Measurements from ENCODE around the gene CFP.
"Not testable (repeated sequence)": the region's sequence is repeated elsewhere in the genome, so short reads cannot be mapped to it uniquely, and the experiment has no call there.

CFP gene
- total RNA-seq: 0.46 to 6.9 (median 4.0) reads per million in 3 experiments

GRCh38 chrX:47629419-47630200 lies at the start of gene CFP:
TSS of gene CFP (minus strand) at chrX:47629930. CDS start at chrX:47629844, 86 bp downstream.
- DNase-seq: no peak

DNA sequence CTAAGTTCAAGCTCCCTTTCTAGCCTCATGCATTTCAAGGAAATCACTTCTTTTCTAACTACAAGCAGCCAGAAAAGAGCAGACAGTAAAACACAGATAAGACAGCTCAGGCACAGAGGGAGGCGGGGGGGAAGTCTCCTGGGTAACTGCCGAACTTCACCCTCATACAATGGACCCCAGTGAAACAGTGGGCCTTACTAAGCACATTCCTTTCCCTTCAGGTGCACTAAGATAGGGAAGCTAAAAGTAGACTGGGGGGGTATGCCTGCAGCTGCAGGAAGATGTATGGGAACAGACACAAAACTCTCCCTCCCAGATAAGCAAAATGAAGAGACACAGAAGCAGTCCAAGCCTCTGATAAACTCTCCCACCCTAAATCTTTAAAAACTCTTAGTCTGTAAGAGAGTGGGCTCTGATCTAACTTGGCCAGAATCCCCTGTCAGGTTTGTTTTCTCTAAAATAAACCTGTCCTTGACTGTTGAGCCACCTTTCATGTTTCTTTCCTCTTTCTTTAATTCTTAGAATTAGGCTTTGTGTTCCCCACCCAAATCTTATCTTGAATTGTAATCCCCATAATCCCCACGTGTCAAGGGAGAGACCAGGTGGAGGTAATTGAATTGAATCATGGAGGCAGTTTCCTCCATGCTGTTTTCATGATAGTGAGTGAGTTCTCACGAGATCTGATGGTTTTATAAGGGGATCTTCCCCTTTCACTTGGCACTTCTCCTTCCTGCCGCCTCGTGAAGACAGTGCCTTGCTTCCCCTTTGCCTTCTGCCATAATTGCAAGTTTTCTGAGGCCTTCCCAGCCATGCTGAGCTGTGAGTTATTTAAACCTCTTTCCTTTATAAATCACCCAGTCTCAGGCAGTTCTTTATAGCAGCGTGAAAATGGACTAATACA lies 46.5 kb upstream of the CFP start:
- DNase-seq: not testable (repeated sequence)

DNA sequence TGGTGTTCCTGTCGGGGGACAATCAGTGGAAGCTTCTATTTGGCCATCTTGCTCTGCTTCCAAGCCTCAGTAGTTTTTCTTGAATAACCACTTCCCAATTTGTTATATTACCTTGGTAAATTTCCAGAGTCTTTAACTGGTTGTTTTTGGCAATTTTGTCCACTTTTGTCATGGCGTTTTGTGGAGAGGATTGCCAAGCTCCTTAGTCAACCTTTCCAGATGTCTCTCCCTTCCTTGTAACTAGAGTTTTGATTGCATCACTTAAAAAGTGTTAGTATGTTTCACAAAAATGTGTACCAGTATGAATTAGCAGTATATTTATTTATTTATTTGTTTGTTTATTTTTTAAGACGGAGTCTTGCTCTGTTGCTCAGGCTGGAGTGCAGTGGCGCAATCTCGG lies 45.0 kb upstream of the CFP start:
- no peak for DNase-seq

GRCh38 chrX:47665797-47666196 lies 36.1 kb upstream of the CFP start:
- not testable (repeated sequence) for DNase-seq

DNA sequence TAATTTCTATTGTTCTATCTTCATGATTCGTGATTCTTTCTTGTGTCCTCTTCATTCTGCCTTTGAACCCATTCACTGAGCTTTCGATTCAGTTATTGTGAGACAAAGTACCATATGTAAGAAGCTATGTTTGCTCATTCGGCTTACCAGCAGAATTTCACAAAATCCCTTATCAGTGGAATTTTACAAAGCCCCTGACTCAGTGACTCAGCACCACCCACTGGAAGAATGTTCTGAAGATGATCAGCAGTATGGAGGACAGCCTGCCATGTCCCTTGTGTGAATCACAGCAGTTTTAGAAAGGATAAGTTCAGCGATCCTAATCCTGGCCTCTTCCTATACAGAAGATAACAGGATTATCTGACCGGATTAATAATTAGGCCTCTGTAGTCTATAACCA lies 35.0 kb upstream of the CFP start:
- no peak for DNase-seq

GRCh38 chrX:47662144-47662657 lies 32.5 kb upstream of the CFP start:
- no peak for DNase-seq

DNA sequence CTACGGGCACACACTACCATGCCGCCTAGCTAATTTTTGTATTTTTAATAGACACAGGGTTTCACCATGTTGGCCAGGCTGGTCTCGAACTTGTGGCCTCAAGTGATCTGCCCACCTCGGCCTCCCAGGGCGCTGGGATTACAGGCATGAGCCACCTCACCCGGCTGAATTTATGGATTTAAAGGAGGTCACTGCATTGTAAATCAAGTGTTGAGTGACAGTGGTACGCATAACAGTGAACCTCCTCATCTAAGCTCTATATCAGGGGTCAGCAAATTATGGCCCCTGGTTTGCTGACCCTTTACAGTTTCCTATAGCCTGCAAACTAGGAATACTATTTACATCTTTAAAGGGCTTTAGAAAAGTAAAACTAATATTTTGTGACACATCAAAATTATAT lies 31.8 kb upstream of the CFP start:
- DNase-seq: no peak

- DNase-seq: no peak
These were observed 29.6 kb upstream of the CFP start for GRCh38 chrX:47659421-47659726.

- DNase-seq: peak; percentile 91
These were observed 29.1 kb upstream of the CFP start, which contains the start of gene UXT for GRCh38 chrX:47658684-47659420. TSS of gene UXT (minus strand) at chrX:47659180. CDS start at chrX:47658927, 253 bp downstream.

DNA sequence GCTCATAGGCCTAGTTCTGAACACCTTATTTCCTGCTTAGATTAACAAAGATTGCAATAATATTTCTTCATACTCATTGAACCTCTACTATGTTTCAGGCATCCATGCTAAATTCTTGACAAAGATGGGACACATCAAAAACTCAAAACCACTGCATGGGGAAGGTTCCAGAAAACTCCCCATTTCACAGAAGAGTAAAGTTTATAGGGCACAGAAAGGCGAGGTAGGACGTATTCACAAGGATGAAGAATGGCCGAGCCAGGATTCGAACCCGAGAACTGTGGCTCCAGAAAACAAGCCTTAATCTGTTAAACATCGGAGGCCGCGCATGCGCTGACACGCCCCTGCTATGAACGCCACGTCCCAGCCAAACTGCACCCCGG lies 28.6 kb upstream of the CFP start:
- no peak for DNase-seq

DNA sequence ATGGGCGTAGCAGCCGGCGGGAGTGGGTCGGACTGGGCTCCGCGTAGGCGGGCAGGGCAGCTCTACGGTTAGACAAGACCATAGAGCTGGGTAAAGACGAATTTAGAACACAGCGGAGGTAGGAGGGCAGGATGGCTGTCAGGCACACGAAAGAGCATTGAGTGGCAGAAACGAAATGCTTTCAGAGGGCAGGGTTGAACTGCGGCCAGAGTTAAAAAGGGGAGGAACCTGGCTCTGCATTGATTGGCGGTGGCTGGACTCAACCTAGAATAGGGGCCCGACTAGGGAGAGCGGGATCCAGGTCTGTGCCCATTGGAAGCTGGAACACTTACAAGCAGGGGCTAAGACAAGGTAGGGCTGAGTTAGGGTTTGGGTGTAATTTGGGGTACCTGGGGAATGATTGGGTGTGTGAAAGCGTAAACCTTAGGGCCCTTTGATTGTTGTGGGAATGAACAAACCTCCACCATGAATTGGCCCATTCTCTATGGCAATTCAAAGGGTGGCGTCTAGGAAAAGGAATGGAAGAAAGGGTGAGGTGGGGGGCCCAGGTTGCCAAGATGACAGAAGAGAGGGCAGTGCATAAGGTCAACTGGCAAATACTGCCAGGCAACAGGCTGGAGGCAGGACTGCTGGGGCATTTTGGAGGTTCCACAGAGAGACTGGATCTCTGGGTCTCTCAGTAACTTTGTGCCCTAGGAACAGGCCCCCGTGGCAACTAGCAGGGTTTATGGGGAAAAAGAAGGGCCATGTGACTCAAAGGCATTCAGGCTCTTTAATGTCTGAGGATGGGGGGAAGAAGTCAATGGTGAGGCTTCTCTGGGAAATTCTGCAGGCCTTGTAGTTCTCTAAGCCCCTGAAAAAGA lies 21.5 kb upstream of the CFP start:
- DNase-seq: no peak

- peak; percentile 90 for DNase-seq
These were observed 20.7 kb upstream of the CFP start, which contains the start of gene ELK1 for GRCh38 chrX:47650164-47651042. TSS of gene ELK1 (minus strand) at chrX:47650563. CDS start at chrX:47641441, 9,122 bp downstream.

DNA sequence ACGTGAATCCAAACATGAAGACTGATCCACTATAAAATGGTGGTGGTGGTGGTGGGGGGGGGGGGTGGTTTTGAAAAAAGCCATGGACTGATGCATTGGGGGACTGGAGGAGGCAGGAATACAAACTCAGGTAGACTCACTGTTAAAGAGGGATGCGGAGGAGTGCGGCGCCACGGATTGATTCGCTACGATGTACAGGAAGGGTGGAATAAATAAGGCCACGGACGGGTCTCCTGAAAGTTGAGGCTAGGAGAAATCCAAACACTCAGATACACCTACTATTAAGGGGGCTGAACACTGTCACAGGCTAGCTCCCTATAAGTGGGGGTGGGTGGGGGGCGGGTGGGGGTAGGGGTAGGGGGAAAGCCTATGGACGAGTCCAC lies 20.0 kb upstream of the CFP start:
- no peak for DNase-seq

- no peak for DNase-seq
These were observed 19.5 kb upstream of the CFP start for GRCh38 chrX:47649271-47649670.

DNA sequence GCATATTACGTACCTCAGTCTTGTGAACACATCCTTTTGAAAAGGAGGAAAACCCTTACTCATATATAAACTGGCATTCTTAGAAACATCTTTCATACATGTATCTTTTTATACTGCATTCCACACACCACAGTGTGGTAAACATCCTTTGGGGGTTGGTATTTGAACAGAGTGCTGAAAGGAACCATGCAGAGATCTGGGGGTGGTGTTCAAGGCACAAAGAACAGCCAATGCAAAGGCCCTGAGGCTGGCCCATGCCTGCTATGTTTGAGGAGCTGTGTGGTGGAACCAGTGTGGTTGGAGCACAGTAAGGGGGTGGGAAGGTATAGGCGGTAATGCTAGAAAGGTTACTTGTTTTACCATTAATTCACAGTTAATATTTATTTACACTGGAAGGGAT lies 18.6 kb upstream of the CFP start:
- DNase-seq: no peak

DNA sequence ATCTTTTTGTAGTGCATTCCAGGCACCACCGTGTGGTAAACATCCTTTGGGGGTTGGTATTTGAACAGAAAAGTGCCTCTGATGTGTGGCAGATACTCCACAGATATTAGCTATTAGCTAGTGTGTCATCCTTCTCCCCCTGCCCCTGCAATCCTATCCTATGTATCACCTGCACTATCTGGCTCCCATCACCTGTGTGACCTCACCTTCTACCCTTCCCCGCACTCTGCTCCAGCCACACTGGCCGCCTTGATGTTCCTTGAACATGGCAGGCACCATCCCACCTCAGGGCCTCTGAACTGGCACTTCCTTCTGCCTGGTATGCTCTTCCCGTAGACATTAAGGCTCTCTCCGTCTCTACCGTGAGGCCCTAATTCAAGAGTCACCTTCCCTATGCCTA lies 16.9 kb upstream of the CFP start:
- DNase-seq: no peak

GRCh38 chrX:47645530-47645929 lies 15.8 kb upstream of the CFP start:
- no peak for DNase-seq

DNA sequence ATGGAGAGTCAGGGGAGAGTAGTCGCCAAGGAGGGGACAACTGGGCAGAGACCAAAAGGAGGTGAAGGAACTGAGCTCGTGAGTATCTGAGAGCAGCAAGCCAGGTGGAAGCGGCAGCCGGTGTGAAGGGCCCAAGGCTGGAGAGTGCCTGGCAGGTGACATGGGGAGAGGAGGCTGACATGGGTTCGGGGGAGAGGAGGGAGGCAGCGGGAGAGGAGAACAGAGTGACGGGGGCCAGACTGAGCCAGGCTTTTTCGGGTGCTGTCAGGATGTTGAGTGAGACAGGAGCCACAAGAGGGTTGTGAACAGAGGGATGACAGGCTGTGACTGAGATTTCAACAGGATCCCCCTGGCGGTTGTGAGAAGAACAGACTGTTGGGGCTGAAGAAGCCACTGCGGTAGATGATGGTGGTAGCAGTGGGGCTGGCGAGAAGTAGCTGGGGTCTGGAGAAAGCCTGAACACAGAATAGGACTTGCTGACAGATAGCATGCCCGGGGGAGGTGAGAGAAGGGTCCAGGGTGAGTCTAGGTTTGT lies 14.9 kb upstream of the CFP start:
- peak; percentile 13 for DNase-seq

DNA sequence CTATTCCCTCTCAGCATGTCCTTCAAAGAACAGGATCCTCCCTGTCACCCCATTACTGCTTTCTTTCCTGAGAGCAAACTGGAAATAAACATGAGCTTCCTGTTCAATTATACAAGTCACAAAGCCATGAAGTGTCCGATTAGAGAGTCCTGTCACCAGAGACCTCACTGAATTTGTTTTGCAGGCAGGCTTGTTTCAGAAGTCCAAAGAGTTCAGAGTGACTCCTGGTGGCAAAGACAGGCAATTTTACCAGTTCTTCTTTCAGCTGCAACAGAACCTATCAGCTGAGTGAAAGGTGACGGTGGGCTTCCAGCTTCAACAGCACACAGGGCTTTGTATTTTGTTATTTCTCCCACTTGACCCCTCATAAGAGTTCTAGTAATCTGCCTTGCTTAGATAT lies 14.2 kb upstream of the CFP start:
- DNase-seq: no peak

DNA sequence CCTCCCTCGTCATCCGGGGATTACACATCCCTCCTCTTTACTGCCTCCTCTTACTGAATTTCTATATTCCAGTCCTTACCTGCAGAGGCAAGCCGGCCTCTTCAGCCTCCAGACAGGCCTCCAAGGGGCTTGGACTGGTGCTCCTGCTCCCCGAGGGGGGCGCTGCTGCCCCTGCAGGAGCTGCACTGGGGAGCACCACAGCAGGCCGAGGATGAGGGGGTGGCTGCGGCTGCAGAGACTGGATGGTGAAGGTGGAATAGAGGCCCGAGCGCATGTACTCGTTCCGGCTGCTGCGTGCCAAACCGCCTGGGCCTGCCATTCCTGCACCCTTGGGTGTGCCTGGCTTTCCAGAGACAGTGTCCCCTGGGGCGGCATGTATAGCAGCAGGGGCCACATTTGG lies 9.1 kb upstream of the CFP start:
- no peak for DNase-seq

All from central memory CD4-positive, alpha-beta T cell (primary cell).